B cell (primary cell): ENCODE measurements around the gene IGLL5. TPM values are rescaled to one million over a fixed set of nuclear protein-coding genes. Genes with fewer than 3 reads are reported as not detected.

ENCODE experiments used
- ATAC-seq: fragments of 200-7000 bp; cut with Tn5 transposase; one replicate; pipeline ENCODE4 v1.10.0; 2021; ENCODE audit warnings: low read depth, mild to moderate bottlenecking, moderate number of reproducible peaks, moderate library complexity
- CTCF ChIA-PET: fragments of 350-600 bp; sonication (Branson Sonifier 250); formaldehyde crosslinking; loops from one replicate; lab custom pipeline; 2021; ENCODE audit warnings: antibody characterized with exemption, inconsistent platforms; lab: Charles Lee
- POLR2A ChIA-PET: fragments of 350-600 bp; sonication (Branson Sonifier 250); formaldehyde crosslinking; loops from one replicate; lab custom pipeline; 2021; ENCODE audit warnings: antibody characterized with exemption; lab: Charles Lee
- DNase-seq: peaks from one replicate; pipeline ENCODE4 v3.0.0; 2013
- H2AFZ ChIP-seq: 2 replicates; pipeline ENCODE4 v1.6.1; 2012; ENCODE audit warnings: mild to moderate bottlenecking, low read depth, low read length; ENCODE audit not compliant: insufficient read depth, poor library complexity, severe bottlenecking
- H3K27ac ChIP-seq, 2 donors: 1 replicate in 1 of 2; 2 replicates in 1 of 2; pipeline ENCODE4 v1.5.1; 2012 to 2013; ENCODE audit warnings: low read length in 2 of 2, mild to moderate bottlenecking in 2 of 2, moderate library complexity in 1 of 2
- H3K27me3 ChIP-seq, 4 experiments: fragments of 200-600 bp in 1 of 4; sonication (generic) in 1 of 4; replicated peaks in 1 of 4; 1 replicate in 2 of 4; 2 replicates in 2 of 4; pipeline versions ENCODE4 v1.6.1 to v1.7.0; 2013 to 2016; ENCODE audit warnings: low read length in 3 of 4, mild to moderate bottlenecking in 2 of 4, mixed read lengths in 1 of 4, moderate library complexity in 1 of 4; ENCODE audit not compliant: insufficient read depth in 4 of 4, control insufficient read depth in 3 of 4; ENCODE audit errors: control extremely low read depth in 1 of 4
- H3K36me3 ChIP-seq, 2 experiments: replicated peaks in 1 of 2; 1 replicate in 1 of 2; 2 replicates in 1 of 2; pipeline versions ENCODE4 v1.6.1 to v1.7.1; 2013; ENCODE audit warnings: low read length in 1 of 2; ENCODE audit not compliant: insufficient read depth in 2 of 2, control insufficient read depth in 1 of 2; ENCODE audit errors: control extremely low read depth in 1 of 2, extremely low read depth in 1 of 2
- H3K4me1 ChIP-seq, 2 donors: fragments of 200-600 bp in 1 of 2; sonication (generic) in 1 of 2; 1 replicate in 1 of 2; 2 replicates in 1 of 2; pipeline versions ENCODE4 v1.5.1 to v1.6.1; 2013 to 2017; ENCODE audit warnings: low read length in 2 of 2; ENCODE audit not compliant: control insufficient read depth in 2 of 2, insufficient read depth in 2 of 2
- H3K4me2 ChIP-seq: replicated peaks from 2 replicates; pipeline ENCODE3; 2012; ENCODE audit warnings: mild to moderate bottlenecking, low read depth, low read length; ENCODE audit not compliant: poor library complexity, severe bottlenecking
- H3K4me3 ChIP-seq, 5 experiments: fragments of 200-600 bp in 1 of 5; sonication (generic) in 1 of 5; 1 replicate in 3 of 5; 2 replicates in 2 of 5; pipeline versions ENCODE4 v1.5.1 to v1.7.0; 2011 to 2016; ENCODE audit warnings: low read length in 4 of 5, mild to moderate bottlenecking in 4 of 5, low read depth in 2 of 5, control low read depth in 1 of 5, moderate library complexity in 1 of 5; ENCODE audit not compliant: insufficient read depth in 1 of 5; ENCODE audit errors: control extremely low read depth in 1 of 5, extremely low read depth in 1 of 5
- H3K79me2 ChIP-seq: fragments of 200-600 bp; sonication (generic); one replicate; pipeline ENCODE4 v1.6.0; 2016; ENCODE audit warnings: low read length; ENCODE audit not compliant: control insufficient read depth, insufficient read depth
- H3K9ac ChIP-seq: fragments of 200-600 bp; sonication (generic); 2 replicates; pipeline ENCODE4 v1.6.1; 2017; ENCODE audit warnings: mild to moderate bottlenecking, low read length, moderate library complexity
- H3K9me3 ChIP-seq, 3 donors: one replicate each; pipeline versions ENCODE4 v1.6.1 to v1.7.1; 2013; ENCODE audit warnings: low read length in 2 of 3; ENCODE audit not compliant: control insufficient read depth in 2 of 3, insufficient read depth in 1 of 3; ENCODE audit errors: control extremely low read depth in 1 of 3
- H4K20me1 ChIP-seq: 2 replicates; pipeline ENCODE4 v1.6.0; 2012; ENCODE audit warnings: mild to moderate bottlenecking, low read length; ENCODE audit not compliant: insufficient read depth, control insufficient read depth, poor library complexity, severe bottlenecking
- H3K27ac Mint-ChIP-seq: one replicate; pipeline ENCODE4 v1.8.0; 2021; ENCODE audit warnings: mixed read lengths
- H3K27me3 Mint-ChIP-seq: one replicate; pipeline ENCODE4 v1.8.0; 2021; ENCODE audit warnings: mixed read lengths
- H3K4me1 Mint-ChIP-seq: one replicate; pipeline ENCODE4 v1.8.0; 2021; ENCODE audit warnings: mixed read lengths
- H3K4me3 Mint-ChIP-seq: one replicate; pipeline ENCODE4 v1.8.0; 2021; ENCODE audit warnings: mixed read lengths
- H3K9me3 Mint-ChIP-seq: one replicate; pipeline ENCODE4 v1.8.0; 2022; ENCODE audit warnings: mixed read lengths; ENCODE audit not compliant: insufficient read depth
- EZH2 ChIP-seq: IDR thresholded peaks from 2 replicates; pipeline ENCODE4 v1.6.1; 2012; ENCODE audit warnings: borderline replicate concordance, low read depth, mild to moderate bottlenecking, moderate library complexity, low read length; ENCODE audit not compliant: insufficient read depth, poor library complexity, severe bottlenecking
- WGBS: methylation state at CpG from one replicate; pipeline ENCODE4 v1.1.5; 2013; ENCODE audit warnings: missing lambda C conversion rate; ENCODE audit not compliant: insufficient coverage; 5-methylcytosine and 5-hydroxymethylcytosine counted together
- intact Hi-C: fragments of 100-400 bp; cut with micrococcal nuclease; formaldehyde crosslinking; loops from one replicate; pipeline ENCODE4 v1.10.0; 2022
- polyA plus RNA-seq: library from polyadenylated mRNA; depleted of rRNA; stranded (reverse); fragments of >200 nt; gene quantifications from 2 replicates; pipeline ENCODE4 v1.2.3, GENCODE V29; 2012
- total RNA-seq, 2 donors: library from RNA; stranded (reverse); fragments of 120-200 nt in 1 of 2; gene quantifications; 1 replicate in 1 of 2; 2 replicates in 1 of 2; pipeline versions ENCODE4 v1.2.3 to v1.2.4, GENCODE V29; 2013 to 2022
- TF ChIP-seq, protein P1 (sequence below): fragments of 200-600 bp; IDR thresholded peaks from one replicate; pipeline ENCODE4 v1.8.0; 2022; ENCODE audit warnings: antibody characterized with exemption, mild to moderate bottlenecking

The IGLL5 gene
- total and polyA plus RNA-seq, 2 donors (not counting 1 experiment from before 2014, with no cell fraction given) = 39.8 to 365 TPM

DNA sequence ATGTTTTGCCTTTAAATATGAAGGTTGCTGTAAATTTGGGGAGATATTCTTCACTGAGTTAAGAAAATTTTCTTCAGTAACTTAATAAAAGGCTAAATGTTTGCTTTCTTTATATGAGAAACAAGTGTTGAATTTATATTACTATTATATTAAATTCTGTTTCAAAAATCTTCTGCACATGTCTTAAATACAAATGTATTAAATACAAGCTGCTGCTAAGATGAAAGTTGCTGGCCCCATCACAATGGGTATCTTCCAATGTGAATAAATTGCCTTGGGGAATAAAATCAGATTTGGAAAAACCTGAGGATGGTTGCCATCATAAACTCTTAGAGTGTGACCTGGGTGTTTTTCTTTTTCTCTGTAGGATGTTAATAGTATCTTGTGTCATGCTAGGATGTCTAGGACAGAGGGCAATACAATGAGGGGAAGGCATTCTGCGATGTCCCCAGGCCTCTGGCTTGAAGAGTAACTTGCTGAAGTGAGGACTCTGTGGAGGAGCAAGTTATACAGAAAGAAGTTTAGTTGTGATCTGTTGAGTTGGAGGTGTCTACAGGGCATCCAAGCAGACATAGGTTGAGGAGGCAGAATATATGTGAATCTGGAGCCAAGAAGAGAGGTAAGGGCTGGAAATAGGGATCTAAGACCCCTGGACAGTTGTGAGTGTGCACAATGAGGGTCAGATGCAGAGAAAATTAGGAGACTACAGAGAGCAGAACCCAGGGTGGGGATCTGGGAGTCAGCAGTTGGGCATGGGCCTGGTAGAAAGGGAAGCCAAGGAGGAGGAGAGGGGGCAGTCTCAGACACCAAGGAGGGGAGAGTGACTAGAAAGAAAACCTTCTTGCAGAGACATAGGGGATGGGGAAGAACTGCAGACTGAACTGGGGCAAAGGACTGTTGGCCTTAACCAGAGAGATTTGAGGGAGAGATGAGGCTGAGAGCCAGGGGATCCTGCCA, 4.8 kb downstream of the IGLL5 start:
- Histone ChIP-seq H3K9ac (peak overlapping the region; percentile 53), H3K4me3 (peak overlapping the region; percentile 52 to 75 (median 72)), H3K27ac (peak overlapping the region; percentile 1 to 61), H2AFZ (no peak overlapping the region), H4K20me1 (peaks cover 46% of the 10 kb centered on the region), H3K4me1 (peaks cover 54 to 74% of the 10 kb centered on the region in 2 donors), H3K36me3 (peaks cover 0 to 21% of the 10 kb centered on the region in 2 experiments), H3K79me2 (peaks cover 99% of the 10 kb centered on the region), H3K27me3 (peaks cover 0 to 11% (median 3%) of the 10 kb centered on the region in 4 experiments), H3K9me3 (peaks cover 0 to 60% (median 0%) of the 10 kb centered on the region in 3 donors), H3K4me2 (peak overlapping the region; percentile 70)
- no peak for DNase-seq
- WGBS = 36% methylated on average over 1 of the region's 1 CpG
- POLR2A ChIA-PET = no interaction called here
- TF ChIP-seq, protein P1, sequence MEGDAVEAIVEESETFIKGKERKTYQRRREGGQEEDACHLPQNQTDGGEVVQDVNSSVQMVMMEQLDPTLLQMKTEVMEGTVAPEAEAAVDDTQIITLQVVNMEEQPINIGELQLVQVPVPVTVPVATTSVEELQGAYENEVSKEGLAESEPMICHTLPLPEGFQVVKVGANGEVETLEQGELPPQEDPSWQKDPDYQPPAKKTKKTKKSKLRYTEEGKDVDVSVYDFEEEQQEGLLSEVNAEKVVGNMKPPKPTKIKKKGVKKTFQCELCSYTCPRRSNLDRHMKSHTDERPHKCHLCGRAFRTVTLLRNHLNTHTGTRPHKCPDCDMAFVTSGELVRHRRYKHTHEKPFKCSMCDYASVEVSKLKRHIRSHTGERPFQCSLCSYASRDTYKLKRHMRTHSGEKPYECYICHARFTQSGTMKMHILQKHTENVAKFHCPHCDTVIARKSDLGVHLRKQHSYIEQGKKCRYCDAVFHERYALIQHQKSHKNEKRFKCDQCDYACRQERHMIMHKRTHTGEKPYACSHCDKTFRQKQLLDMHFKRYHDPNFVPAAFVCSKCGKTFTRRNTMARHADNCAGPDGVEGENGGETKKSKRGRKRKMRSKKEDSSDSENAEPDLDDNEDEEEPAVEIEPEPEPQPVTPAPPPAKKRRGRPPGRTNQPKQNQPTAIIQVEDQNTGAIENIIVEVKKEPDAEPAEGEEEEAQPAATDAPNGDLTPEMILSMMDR = no peak
- TF ChIP-seq EZH2 = no peak
- CTCF ChIA-PET = interaction anchor here (1.1 kb wide), 1 partner anchor 8 kb away, joined by 3 read pairs; no protein-coding TSS in a partner anchor
- no peaks in the 10 kb centered on the region for H3K9me3 Mint-ChIP-seq
- intact Hi-C loops = no loop called here
- ATAC-seq = no peak
- H3K4me3 Mint-ChIP-seq = peak overlapping the region; percentile 65
- peaks cover 82% of the 10 kb centered on the region for H3K4me1 Mint-ChIP-seq
- peaks cover 30% of the 10 kb centered on the region for H3K27me3 Mint-ChIP-seq
- peak overlapping the region; percentile 48 for H3K27ac Mint-ChIP-seq
